Activated CD4-positive, alpha-beta T cell treated with anti-CD3 and anti-CD28 coated beads for 24 hours (primary cell): ENCODE results near the gene IGHMBP2.
A peak's percentile ranks its signal among the peaks of the same experiment; 100 is the strongest.
"Not testable (repeated sequence)": the region's sequence is repeated elsewhere in the genome, so short reads cannot be mapped to it uniquely, and the experiment has no call there.

Experiments used
- DNase-seq, 2 donors: peaks; one replicate each; pipeline ENCODE4 v3.0.0-alpha.2; 2020; ENCODE audit warnings: low read depth in 2 of 2

The IGHMBP2 gene

DNA sequence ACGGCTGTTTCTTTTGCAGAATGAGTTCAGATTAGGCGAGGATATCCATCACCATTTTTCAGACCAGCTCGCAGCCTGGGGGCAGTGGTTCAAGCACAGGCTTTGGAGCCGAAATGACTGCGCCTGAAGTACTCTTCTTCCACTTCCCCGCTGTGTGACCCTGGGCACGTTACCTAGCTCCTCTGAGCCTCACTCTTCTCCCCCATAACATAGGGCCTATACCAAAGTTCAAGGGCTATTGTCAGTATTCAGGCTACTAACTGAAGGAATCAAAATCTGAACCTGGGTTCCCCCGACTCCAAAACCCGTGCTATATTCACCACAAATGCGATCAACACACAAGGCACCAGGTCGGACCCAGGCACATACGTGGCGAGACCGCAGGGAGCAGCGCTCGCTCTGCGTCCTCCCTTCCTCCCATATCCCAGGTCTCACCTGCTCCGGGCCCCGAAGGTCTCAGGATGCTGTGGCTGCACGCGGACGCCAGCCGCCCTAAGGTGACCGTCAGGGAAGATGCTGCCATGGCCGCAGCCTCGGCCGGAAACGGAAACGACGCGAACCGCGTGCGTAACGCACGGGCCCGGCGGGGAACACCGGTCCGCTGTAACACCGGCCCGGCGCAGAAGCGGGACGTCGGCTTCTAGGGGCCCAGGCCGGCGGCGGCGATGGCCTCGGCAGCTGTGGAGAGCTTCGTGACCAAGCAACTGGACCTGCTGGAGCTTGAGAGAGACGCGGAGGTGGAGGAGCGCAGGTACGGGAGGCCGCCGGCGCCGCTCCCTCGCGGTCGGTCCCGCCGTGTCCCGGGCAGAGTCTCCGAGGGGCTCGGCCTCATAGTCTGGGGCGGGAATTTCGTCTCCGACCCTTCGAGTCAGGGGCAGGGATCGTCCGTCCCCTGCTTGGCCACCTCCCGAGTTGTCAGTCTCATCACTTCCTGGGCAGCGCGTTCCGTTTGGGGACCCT, at the start of gene IGHMBP2, which contains the start of gene MRPL21:
IGHMBP2 (plus strand) TSS at position 604 of the 960 bp plus-strand sequence; CDS start at position 666, 62 bp downstream.
MRPL21 (minus strand) TSS at position 545 of the 960 bp plus-strand sequence; CDS start at position 523, 22 bp downstream.
- DNase-seq = peak; percentile 73 to 79

DNA sequence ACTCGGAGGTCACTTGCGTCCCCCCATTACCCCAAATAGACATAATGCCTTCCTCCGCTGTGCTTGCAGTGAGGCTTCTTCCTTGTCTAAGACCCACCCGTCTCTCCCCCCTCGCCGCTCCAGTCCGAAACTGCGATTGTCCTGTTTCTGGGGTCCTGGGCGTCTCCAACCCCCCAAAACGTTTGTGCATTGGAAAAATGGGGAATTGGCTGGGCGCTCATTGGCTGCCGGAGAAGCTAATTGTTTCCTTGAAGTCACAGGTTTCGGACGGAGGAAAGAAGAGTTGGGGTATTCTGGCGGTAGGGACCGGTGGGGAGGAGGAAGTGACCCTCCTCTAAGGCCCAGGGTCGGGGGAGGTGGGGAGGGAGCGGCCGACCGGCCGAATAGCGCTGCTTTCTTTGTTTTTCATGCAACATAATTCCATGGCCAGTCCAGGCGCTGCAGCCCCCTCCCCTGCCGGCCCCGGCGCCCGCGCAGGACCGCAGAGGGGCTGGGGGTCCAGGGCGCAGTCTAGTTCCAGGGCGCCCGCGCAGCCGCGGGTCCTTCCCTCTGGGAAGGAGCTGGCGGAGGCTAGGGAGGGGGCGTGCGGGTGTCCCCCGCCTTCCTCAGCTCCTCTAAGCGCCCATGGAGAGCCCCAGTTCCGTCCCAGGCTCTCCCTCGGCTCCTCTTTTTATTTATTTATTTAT, 49.3 kb upstream of the IGHMBP2 start:
- no peak for DNase-seq

DNA sequence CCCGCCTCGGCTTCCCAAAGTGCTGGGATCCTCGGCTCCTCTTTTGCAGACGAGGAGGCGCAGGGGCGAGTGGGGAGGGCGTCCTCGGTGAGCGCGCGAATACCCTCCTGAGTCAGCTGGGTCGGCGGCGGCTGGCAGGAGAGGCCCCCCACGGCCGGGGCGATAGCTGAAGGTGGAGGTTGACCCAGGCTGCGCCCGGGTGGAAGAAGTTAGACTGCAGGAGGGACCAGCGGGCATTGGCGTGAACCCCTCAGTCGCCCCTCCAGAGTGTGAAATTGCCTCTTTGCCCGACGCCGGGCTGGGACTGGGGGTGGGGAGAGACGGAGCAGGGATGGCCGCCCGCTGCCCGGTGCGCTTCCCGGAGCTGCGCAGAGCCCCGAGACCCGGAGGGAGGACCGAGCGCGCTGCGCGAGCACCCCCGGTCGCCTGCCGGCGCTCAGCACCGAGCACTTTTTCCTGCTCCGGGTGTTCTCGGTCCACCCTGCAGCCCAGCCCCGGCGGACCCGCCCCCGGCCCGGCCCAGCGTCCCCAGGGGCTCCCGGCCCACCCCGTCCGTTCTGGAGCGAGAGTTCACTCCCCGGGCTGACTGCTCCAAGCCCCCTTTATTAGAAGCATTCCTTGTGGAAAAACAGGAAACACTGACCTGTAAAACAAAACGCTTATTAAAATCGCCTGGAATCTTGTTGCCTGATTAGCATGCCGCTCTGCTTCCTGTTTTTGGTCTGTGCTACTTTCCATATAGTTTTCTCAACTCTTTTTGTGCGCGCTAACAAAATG, 48.3 kb upstream of the IGHMBP2 start:
- DNase-seq = no peak

DNA sequence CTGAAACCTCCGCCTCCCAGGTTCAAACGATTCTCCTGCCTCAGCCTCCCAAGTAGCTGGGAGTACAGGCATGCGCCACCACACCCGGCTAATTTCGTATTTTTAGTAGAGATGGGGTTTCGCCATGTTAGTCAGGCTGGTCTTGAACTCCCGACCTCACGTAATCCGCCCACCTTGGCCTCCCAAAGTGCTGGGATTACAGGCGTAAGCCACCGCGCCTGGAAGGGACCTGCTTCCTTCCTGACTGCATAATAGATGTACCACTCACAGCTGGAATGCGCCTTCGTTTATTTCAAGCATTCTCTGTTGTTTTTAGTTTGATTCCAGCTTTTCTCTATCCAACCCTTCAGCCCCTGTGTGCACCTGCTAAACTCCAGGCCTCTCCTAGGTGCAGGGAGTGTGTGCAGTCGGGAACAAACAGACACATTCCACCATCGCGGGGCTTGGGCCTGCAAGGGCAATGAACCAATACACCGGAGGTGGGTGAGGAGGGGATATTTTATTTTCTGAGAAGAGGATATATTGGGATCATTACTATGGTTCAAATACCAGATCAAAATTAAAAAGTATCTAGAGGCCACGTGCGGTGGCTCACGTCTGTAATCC, 47.2 kb upstream of the IGHMBP2 start:
- not testable (repeated sequence) for DNase-seq

DNA sequence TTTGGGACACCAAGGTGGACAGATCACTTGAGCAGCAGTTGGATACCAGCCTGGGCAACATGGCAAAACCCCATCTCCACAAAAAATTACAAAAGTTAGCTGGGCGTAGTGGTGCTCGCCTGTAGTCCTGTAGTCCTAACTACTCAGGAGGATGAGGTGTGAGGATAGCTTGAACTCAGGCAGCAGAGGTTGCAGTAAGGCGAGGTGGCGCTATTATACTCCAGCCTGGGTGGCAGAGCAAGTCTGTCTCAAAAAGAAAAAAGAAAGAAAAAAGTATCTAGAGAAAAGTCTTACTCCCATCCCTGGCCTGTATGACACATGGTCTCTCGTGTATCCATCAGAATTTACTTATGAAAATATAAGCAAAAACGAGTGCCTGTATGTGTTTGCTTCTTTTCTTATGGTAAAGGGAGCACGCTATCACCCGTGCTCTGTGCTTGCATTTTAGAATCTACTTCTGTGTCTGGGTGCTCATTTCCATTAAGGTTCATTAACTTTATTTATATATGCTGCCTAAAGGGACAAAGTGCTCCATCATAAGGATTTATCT, 46.6 kb upstream of the IGHMBP2 start:
- DNase-seq = no peak

DNA sequence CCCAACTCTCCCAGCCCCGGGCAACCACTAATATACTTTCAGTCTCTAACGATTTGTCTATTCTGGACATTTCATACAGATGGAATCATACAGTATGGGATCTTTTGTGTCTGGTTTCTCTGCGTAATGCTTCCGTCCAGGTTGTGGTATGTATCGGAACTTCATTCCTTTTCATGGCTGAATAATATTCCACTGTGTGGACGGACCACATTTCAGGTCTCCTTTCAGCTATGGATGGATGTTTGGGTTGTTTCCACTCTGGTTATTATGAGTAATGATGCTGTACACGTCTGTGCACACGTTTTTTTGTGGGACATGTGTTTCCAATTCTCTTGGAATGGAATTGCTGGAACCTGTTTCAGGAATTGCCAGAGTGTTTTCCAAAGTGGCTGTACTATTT, 44.6 kb upstream of the IGHMBP2 start:
- DNase-seq = no peak

DNA sequence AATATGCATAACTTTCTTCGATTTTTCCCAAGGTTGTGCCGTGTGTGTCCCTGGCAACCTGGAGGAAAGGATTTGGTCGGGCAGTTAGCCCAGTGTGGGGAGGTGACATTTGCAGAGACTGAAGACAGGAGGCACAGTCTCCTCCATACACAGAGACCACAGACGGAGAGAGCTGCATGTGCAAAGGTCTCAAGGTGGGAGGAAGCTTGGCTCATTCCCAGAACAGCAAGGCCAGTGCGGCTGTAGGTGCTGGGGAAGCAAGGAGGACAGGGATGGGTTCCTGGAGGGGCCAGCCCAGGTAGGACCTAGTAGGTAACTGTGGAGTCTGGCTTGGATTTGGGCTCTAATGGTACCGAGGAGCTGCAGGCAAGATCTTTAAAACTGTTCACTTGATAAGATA, 41.3 kb upstream of the IGHMBP2 start:
- no peak for DNase-seq

DNA sequence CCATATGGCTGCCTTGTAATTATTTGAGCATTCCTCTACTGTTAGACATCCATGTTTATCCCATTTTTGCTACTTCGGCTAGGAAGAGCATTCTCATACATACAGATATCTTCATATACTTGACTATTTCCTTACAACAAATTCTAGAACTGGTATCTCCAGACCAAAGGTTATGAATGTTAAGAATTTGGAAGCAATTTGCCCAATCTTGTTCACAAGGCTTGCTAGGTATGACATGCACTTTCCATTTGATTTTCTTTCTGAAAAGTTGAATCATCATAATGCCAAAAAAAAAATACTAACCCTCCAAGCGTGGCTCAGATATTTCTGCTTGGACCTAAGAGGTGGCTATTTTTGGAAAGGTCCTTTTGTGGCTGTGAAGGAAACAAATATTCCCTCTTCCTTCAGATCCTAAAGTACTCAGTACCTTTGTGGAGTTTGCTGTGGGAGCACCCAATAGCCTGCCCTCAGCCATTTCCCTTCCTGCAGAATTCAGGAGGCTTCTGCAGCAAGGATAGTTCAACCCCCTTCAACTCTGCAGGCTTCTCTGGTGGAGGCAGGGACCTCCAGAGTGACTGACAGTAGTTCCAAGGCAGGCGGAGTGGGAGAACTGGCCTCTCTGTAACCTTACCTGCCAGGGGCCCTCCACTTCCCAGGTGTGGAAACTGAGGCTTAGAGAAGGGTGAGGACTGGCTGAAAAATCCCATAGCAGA, 40.0 kb upstream of the IGHMBP2 start:
- no peak for DNase-seq

DNA sequence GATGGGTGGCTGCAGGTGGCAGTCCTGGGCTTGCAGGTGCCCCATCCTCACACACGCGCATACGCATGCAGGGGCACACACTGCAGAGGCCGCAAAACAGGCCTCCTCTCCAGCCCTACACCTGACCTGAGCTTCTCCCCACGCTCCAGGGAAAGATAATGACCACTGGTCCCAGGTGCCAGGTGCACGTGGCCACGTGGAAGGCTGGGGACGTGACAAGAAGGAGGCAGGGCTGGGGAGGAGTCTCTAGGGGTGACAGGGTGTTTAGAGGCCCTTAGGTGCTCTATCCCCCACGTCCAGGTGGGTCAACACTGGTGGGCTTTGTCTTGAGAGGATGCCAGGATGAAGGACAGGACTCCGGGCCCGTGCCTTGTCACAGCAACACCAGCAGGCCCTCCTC, 38.5 kb upstream of the IGHMBP2 start:
- DNase-seq = no peak

DNA sequence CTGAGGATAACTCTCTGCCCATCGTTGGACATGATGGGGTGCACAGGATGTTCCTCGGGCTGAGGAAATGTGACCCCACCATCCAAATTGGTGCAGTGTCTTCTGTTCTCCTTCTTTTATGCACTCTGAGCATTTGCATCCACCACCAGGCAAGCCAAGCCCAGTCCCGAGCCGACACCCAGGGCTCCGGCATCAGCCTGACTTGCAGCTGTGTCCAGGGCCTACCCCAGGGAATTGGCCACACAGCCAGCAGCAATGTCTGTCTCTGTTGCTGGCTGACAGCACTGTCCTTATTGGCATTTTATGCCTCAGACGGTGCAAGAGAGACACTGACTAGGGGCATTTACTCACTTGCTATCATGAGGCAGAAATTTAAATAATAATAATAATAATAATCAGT, 36.6 kb upstream of the IGHMBP2 start:
- DNase-seq = no peak

DNA sequence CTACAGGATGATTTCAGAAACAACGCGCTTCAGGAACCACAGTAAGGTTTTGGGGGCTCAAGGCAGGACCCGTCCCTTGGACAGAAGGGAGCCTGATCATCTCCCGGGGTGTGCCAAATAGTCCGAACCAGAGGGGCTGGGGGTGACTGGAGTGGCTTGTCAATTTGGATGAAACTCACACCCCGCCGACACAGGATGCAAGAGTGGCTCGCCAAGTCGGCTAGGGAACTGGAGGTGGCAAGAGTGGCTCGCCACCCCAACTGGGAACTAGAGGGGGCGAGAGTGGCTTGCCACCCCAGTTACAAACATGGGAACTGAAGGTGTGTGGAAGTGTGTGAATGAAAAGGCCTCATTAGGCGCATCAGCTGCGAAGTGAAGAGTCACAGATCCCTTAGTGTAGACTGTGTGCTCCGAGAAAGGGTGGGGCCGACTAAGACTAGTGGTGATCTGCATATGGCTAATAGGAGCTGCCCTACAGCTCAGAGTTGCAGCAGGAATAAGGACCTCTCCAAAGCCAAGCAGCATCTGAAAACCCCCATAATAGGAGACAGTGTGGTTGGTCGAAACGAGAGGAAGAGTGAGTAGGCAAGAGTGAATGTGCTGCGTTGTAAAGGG, 35.4 kb upstream of the IGHMBP2 start:
- DNase-seq = no peak

DNA sequence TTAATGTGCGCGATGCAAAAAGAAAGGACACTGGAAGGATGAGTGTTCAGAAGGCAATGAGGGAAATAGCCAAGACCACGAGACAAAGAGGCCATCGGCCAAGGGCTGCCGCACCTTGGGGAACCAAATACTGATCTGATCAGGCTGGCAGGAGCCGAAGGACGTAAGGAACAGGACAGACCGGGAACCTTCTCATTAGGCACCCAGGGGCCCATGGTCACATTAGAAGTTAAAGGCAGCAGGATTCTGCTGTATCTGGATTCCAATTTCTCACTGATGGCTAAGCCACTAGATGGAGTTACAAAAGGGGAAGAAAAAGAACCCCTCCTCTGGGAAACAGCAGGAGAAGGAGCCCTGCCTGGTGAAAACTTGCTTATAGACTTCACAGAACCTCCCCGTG, 33.2 kb upstream of the IGHMBP2 start:
- DNase-seq = no peak

DNA sequence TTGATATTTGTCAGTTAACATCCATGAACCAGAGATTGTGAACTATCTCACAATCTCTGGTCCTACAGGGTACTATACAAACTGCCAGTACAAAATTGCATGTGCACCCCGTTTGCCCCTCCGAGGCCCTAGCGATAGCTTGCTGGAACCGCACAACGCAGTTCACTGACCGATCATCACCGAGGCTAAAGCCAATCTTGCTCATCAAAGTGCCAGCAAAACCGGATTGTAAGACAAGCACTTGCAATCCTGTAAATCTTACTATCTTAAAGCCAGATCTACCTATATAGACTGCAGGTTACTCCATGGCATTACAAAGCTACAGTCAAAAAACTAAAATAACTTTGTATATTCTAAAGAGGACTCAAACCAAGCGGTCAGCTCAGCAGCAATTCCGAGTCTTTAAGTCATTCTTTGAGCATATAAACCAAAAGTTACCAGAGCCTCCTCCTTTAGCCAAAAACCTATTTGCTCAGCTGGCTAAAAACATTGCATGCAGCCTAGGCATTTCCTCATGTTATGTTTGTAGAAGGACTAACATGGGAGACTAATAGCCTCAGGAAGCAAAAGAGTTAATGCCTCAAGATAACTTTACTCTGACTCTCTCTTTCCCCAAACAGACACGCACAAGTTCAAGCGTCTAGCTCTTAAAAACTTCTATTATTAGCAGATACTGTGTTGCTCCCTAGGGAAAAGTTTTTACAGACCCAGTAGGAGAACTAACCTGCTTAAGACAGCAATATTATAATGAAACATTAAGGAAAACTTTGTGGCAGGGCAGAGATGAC, 31.3 kb upstream of the IGHMBP2 start:
- no peak for DNase-seq

DNA sequence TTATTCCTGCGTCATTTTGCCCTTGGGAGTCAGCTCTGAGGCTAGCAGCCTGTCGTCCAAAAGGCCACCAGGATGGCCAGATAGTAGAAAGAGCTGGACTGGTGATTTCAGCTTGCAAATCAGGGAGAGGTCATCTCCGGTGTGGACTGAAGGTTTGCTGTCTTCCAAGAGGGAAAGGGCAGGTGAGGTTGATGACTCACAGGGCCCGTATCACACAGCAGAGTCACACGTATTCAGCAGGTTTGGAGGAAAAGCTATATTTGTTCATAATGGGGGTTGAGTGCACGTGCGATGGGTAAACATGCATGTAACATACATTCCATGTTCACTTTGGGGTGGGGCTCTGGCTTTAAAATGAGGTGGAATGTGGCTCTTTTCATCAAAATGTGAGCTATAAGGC, 25.7 kb upstream of the IGHMBP2 start:
- no peak for DNase-seq

DNA sequence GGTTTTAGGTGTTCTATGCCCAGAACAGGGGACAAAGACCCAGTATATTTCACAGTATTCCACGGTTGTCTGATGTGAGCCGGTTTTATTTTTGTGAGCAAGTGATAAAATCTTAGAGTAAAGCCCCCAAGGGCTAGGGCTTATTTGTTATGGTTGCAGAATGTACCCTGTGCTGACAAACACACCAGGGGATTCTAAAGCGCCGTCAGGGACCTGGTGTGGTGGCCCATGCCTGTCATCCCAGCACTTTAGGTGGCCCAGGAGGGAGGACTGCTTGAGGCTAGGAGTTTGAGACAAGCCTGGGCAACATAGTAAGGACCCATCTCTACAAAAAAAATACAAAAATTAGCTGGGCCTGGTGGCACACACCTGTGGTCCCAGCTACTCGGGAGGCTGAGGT, 22.8 kb upstream of the IGHMBP2 start:
- no peak for DNase-seq

DNA sequence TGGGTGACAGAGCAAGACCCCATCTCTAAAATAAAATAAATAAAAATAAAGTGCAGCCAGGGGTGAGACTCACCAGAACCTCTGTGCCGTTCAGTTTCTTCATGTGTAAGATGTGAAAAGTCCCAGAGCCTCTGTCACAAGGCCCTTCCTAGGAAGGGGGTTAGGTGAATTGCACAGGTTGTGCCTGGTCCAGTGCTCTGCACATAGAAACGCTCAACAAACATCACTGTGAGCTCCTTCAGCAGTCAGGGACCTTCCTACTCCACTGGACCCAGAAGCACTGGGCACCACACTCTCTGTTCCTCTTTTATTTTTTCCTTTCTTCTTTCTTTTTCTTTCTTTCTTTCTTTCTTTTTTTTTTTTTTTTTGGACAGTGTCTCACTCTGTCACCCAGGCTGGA, 22.4 kb upstream of the IGHMBP2 start:
- no peak for DNase-seq

DNA sequence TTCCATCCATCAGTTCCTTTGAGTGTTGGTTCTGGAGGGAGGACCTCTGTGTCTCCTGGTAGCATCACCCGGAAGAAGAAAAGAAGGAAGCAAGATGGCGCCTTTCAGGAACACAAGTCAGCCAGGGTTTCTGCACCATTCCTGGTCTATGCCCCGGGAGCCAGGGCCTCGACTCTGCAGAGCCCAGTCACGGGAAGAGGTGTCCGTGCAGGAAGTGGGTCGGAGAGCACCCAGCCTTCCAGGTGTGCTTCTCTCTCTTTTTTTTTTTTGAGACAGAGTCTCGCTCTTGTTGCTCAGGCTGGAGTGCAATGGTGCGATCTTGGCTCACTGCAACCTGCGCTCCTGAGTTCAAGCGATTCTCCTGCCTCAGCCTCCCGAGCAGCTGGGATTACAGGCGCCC, 21.3 kb upstream of the IGHMBP2 start:
- no peak for DNase-seq

DNA sequence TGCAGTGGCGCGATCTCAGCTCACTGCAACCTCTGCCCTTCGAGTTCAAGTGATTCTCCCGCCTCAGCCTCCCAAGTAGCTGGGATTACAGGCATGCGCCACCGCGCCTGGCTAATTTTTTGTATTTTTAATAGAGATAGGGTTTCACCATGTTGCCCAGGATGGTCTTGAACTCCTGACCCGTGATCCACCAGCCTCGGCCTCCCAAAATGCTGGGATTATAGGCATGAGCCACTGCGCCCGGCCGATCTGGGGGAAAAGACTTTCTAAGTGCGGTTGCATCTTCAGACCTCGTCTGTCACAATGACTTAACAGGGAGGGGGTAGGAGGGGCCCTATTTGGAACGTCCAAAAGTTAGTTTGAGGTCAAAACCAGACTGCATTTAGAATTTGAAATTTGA, 18.9 kb upstream of the IGHMBP2 start:
- DNase-seq = not testable (repeated sequence)

DNA sequence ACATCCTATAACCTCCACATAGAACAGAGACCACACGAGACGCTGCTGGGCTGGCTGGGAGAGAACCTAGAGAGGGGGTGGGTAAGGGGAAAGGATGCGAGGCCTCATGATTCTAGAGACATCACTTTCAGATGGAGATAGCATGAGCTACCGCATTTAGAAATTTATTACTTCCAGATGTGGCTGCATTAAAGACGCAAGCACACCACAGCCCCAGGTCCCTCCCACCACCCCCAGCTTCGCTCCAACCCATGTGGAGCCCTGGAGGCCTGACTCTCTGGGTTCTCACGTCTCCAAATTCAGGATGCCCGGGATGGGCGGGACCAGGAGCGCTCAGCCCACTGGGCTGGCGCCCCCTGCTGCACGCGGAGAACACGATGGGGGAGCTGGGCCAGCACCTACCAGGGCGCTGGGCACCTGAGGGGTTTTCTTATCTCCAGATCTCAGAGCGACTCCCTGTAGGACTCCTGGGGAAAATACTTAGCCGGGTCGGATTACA, 13.7 kb upstream of the IGHMBP2 start:
- no peak for DNase-seq
